Liver (tissue), 9 donors: Measurements from ENCODE around the gene ARHGEF28. TPM values are rescaled to one million over a fixed set of nuclear protein-coding genes. Genes with fewer than 3 reads are reported as not detected.

Source experiments
- DNase-seq: peaks from one replicate; pipeline ENCODE4 v3.0.0-alpha.2; 2017; ENCODE audit warnings: low spot score
- H3K27ac ChIP-seq, 2 donors: one replicate each; pipeline ENCODE4 v1.7.0; 2013; ENCODE audit warnings: inconsistent platforms in 2 of 2, low read length in 2 of 2, control low read depth in 1 of 2, low read depth in 1 of 2, mild to moderate bottlenecking in 1 of 2
- H3K27me3 ChIP-seq, 4 donors: one replicate each; pipeline versions ENCODE4 v1.6.1 to v1.7.0; 2013; ENCODE audit warnings: low read length in 3 of 4, inconsistent platforms in 1 of 4, mild to moderate bottlenecking in 1 of 4, moderate library complexity in 1 of 4; ENCODE audit not compliant: control insufficient read depth in 4 of 4, insufficient read depth in 4 of 4
- H3K36me3 ChIP-seq, 4 donors: one replicate each; pipeline versions ENCODE4 v1.6.1 to v1.7.0; 2013; ENCODE audit warnings: low read length in 3 of 4, mild to moderate bottlenecking in 3 of 4, low read depth in 1 of 4, moderate library complexity in 1 of 4; ENCODE audit not compliant: control insufficient read depth in 4 of 4, insufficient read depth in 3 of 4
- H3K4me1 ChIP-seq, 4 donors: one replicate each; pipeline versions ENCODE4 v1.6.1 to v1.7.0; 2013; ENCODE audit warnings: low read length in 3 of 4, mild to moderate bottlenecking in 3 of 4, moderate library complexity in 1 of 4; ENCODE audit not compliant: control insufficient read depth in 4 of 4, insufficient read depth in 4 of 4
- H3K4me3 ChIP-seq, 3 donors: one replicate each; pipeline versions ENCODE4 v1.6.1 to v1.7.0; 2013; ENCODE audit warnings: low read length in 3 of 3, control low read depth in 1 of 3, low read depth in 1 of 3, mild to moderate bottlenecking in 1 of 3
- H3K9ac ChIP-seq, 2 donors: one replicate each; pipeline ENCODE4 v1.7.0; 2013; ENCODE audit warnings: low read length in 2 of 2, mild to moderate bottlenecking in 2 of 2, moderate library complexity in 2 of 2, control low read depth in 1 of 2, low read depth in 1 of 2
- H3K9me3 ChIP-seq, 4 donors: one replicate each; pipeline versions ENCODE4 v1.6.1 to v1.7.0; 2013; ENCODE audit warnings: low read length in 3 of 4; ENCODE audit not compliant: control insufficient read depth in 4 of 4
- ATF3 ChIP-seq: IDR thresholded peaks from 2 replicates; pipeline ENCODE4 v1.6.1; 2016; ENCODE audit warnings: antibody characterized with exemption
- CTCF ChIP-seq: fragments of 150-350 bp; IDR thresholded peaks from 2 replicates; pipeline ENCODE4 v1.5.1; 2017; ENCODE audit warnings: improper control_type of control experiment, low read depth, low read length; ENCODE audit not compliant: missing input control
- EGR1 ChIP-seq, 2 donors: IDR thresholded peaks; 2 replicates each; pipeline ENCODE4 v1.6.1; 2016 to 2018; ENCODE audit warnings: antibody characterized with exemption in 2 of 2, low read depth in 2 of 2
- FOXA1 ChIP-seq: IDR thresholded peaks from 2 replicates; pipeline ENCODE4 v1.6.1; 2016; ENCODE audit warnings: antibody characterized with exemption
- FOXA2 ChIP-seq: IDR thresholded peaks from 2 replicates; pipeline ENCODE4 v1.6.1; 2016; ENCODE audit warnings: antibody characterized with exemption
- HNF4A ChIP-seq, 2 donors: conservative IDR thresholded peaks; 2 replicates each; pipeline ENCODE4 v1.6.1; 2016; ENCODE audit warnings: antibody characterized with exemption in 2 of 2, mild to moderate bottlenecking in 2 of 2
- HNF4G ChIP-seq: IDR thresholded peaks from 2 replicates; pipeline ENCODE4 v1.6.1; 2016; ENCODE audit warnings: antibody characterized with exemption
- JUND ChIP-seq, 2 donors: IDR thresholded peaks; 2 replicates each; pipeline ENCODE4 v1.6.1; 2016; ENCODE audit warnings: antibody characterized with exemption in 2 of 2
- MAX ChIP-seq: IDR thresholded peaks from 2 replicates; pipeline ENCODE4 v1.6.1; 2016; ENCODE audit warnings: antibody characterized with exemption
- NR2F2 ChIP-seq: IDR thresholded peaks from 2 replicates; pipeline ENCODE4 v1.6.1; 2016; ENCODE audit warnings: antibody characterized with exemption
- RAD21 ChIP-seq, 2 donors: IDR thresholded peaks; 2 replicates each; pipeline ENCODE4 v1.6.1; 2016; ENCODE audit warnings: antibody characterized with exemption in 2 of 2, mild to moderate bottlenecking in 2 of 2
- REST ChIP-seq: IDR thresholded peaks from 2 replicates; pipeline ENCODE4 v1.6.1; 2016; ENCODE audit warnings: antibody characterized with exemption, mild to moderate bottlenecking
- RXRA ChIP-seq, 2 donors: IDR thresholded peaks; 2 replicates each; pipeline ENCODE4 v1.6.1; 2017 to 2018; ENCODE audit warnings: antibody characterized with exemption in 2 of 2, mild to moderate bottlenecking in 1 of 2
- SP1 ChIP-seq: IDR thresholded peaks from 2 replicates; pipeline ENCODE4 v1.6.1; 2018; ENCODE audit warnings: antibody characterized with exemption, mild to moderate bottlenecking
- TAF1 ChIP-seq: conservative IDR thresholded peaks from 2 replicates; pipeline ENCODE4 v1.6.1; 2016; ENCODE audit warnings: antibody characterized with exemption, mild to moderate bottlenecking
- YY1 ChIP-seq: IDR thresholded peaks from 2 replicates; pipeline ENCODE4 v1.6.1; 2016; ENCODE audit warnings: antibody characterized with exemption, mild to moderate bottlenecking
- ZBTB33 ChIP-seq: IDR thresholded peaks from 2 replicates; pipeline ENCODE4 v1.6.1; 2016; ENCODE audit warnings: antibody characterized with exemption
- WGBS: extraction: QIAGEN DNeasy Blood & Tissue Kit; methylation state at CpG from one replicate; pipeline ENCODE4 v1.1.7; 2013; 5-methylcytosine and 5-hydroxymethylcytosine counted together
- polyA plus RNA-seq, 2 donors: library from polyadenylated mRNA; stranded (reverse) in 1 of 2; unstranded in 1 of 2; fragments of 200-250 nt in 1 of 2; fragments of >200 nt in 1 of 2; fragmentation: Nextera tagmentation in 1 of 2; extraction: Ambion mirVana in 1 of 2; gene quantifications; one replicate each; pipeline versions ENCODE4 v1.2.1 to v1.2.3, GENCODE V29; 2013 to 2015
- total RNA-seq, 2 donors: library from RNA; depleted of rRNA; stranded (reverse); fragments of >200 nt; gene quantifications; one replicate each; pipeline ENCODE4 v1.2.3, GENCODE V29; 2014
- donor health status: healthy.
- donor health status: healthy.
- donor health status: healthy.
- donor health status: healthy.
- donor health status: healthy.

Gene ARHGEF28
- total and polyA plus RNA-seq, 4 donors = 1.6 to 13.9 (median 3.6) TPM

GRCh38 chr5:73638344-73639095 is 12.5 kb downstream of the ARHGEF28 start:
- no peaks in the 10 kb centered on the region for H3K9me3 ChIP-seq
- peaks cover 3 to 11% (median 5%) of the 10 kb centered on the region in 4 donors for H3K4me1 ChIP-seq
- H3K9ac ChIP-seq = no peak overlapping the region
- H3K4me3 ChIP-seq = no peak overlapping the region
- H3K36me3 ChIP-seq = no peaks in the 10 kb centered on the region
- DNase-seq = no peak
- TF ChIP-seq ZBTB33 (no peak), ATF3 (no peak), REST (no peak), SP1 (no peak), FOXA2 (no peak), RXRA (IDR thresholded peaks at IDR 0.05) (no peak), MAX (no peak), HNF4A (conservative IDR thresholded peaks at IDR 0.05) (no peak), RAD21 (IDR thresholded peaks at IDR 0.05) (no peak), FOXA1 (no peak), HNF4G (no peak), NR2F2 (no peak), YY1 (no peak), EGR1 (IDR thresholded peaks at IDR 0.05; ENCODE audit: low read depth in 2 of 2) (no peak), CTCF (no peak), TAF1 (no peak), JUND (IDR thresholded peaks at IDR 0.05) (no peak)
- 89% methylated on average over 4 of the region's 4 CpGs for WGBS
- no peak overlapping the region for H3K27ac ChIP-seq
- H3K27me3 ChIP-seq = no peaks in the 10 kb centered on the region
